ENCODE data around the gene HRH3. TPM values are rescaled to one million over a fixed set of nuclear protein-coding genes. Genes with fewer than 3 reads are reported as not detected.

Gene HRH3
- total RNA-seq, 4 donors from 2014 or later, result not detected

DNA sequence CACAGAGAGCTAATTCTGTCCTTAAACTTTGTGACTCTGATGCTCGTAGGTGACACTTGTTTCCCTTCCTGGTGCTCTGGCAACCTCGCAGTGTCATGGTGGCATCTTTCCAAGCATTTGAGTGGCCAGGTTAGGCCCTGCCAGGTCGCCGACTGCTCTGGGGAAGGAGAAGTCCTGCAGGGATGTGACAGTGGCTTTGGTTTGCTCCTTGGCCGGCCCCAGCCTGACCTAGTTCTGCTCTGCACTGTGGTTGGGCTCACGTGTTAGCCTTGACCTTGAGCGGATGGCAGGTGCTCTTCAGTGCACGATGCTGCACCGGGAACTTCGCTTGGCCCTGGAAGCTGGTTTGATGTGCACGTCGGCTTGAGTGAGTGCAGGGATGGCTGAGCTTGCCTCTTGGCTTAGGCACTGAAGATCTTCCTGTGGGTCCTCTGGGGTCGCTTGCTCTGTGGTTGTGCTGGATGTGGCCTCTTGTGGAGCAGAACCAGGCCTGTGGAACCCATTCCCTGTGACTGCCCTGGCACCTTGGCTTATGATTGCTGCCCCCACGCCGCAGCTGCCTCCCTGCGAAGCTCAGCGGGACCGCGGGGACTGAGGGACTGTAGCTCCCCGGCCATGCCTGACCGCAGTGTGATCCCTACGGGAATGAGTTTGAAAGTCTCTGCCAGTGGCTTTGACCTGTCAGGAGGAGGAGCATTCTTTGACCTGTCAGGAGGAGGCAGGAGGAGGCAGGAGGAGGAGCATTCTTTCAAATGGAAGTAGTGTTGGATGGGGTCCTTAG is 27.0 kb upstream of the HRH3 start:
- Histone ChIP-seq H3K27ac (replicated peaks in 1 of 4) (no peak overlapping the region), H3K27me3 (no peaks in the 10 kb centered on the region), H3K4me1 (peaks cover 35 to 61% (median 44%) of the 10 kb centered on the region in 4 donors), H3K36me3 (peaks cover 0 to 13% (median 2%) of the 10 kb centered on the region in 4 donors), H3K9me3 (no peaks in the 10 kb centered on the region), H3K4me3 (no peak overlapping the region)
- TF ChIP-seq POLR2AphosphoS5 (IDR thresholded peaks at IDR 0.05), result no peak
- no peak for TF ChIP-seq EP300 (IDR thresholded peaks at IDR 0.05)
- TF ChIP-seq CTCF (IDR thresholded peaks at IDR 0.05), result no peak
- TF ChIP-seq POLR2A (IDR thresholded peaks at IDR 0.05; ENCODE audit: low read depth), result no peak
- WGBS, result 65% methylated on average over 12 of the region's 22 CpGs
- no peak for DNase-seq (ENCODE audit: extremely low spot score)
- intact Hi-C loops (cut with DNase I), result no loop called here

DNA sequence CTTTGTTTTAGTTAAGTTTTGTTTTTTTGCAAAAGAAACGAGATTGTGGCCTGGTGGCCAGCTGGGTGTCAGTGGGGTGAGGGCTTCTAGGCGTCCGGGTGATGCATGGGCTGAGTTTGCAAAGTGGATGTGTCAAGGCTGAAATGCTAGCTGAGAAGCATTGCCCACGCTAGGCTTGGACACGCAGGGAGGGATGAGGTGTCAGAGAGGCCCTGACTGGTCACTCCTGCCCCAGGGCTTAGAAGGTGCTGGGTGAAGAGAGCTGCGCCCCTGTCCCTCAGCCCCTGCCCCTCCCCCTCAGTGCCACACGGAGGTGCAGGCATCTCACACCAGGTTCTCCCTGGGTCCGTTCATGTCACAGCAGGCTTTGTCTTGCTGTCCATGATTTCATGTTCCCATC is 26.4 kb upstream of the HRH3 start:
- Histone ChIP-seq H3K27me3 (no peaks in the 10 kb centered on the region), H3K36me3 (peaks cover 0 to 14% (median 3%) of the 10 kb centered on the region in 4 donors), H3K4me1 (peaks cover 37 to 65% (median 49%) of the 10 kb centered on the region in 4 donors), H3K4me3 (no peak overlapping the region), H3K27ac (replicated peaks in 1 of 4) (no peak overlapping the region), H3K9me3 (no peaks in the 10 kb centered on the region)
- intact Hi-C loops (cut with DNase I), result no loop called here
- TF ChIP-seq POLR2AphosphoS5 (IDR thresholded peaks at IDR 0.05) (no peak), EP300 (IDR thresholded peaks at IDR 0.05) (no peak), CTCF (IDR thresholded peaks at IDR 0.05) (no peak), POLR2A (IDR thresholded peaks at IDR 0.05; ENCODE audit: low read depth) (no peak)
- 85% methylated on average over 8 of the region's 8 CpGs for WGBS
- DNase-seq (ENCODE audit: extremely low spot score), result no peak

DNA sequence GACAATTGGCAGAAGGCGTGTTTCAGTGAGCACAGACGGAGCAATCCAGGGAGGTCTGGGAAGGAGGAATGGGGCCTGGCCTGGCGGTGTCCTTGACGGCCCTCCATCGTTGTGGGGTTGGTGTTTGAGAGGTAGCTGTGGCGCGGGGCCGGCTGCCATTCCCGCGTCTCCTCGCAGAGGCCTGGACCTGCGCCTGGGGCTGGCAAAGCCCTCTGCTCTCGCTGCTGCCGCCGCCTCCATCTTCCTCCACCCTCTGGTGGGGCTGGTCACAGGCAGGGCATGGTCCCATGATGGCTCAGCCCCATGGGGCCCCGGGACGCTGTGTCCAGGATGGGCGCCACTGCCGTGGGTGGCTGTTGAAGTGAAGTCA is 25.8 kb upstream of the HRH3 start:
- TF ChIP-seq POLR2AphosphoS5 (IDR thresholded peaks at IDR 0.05) (no peak), POLR2A (IDR thresholded peaks at IDR 0.05; ENCODE audit: low read depth) (no peak), EP300 (IDR thresholded peaks at IDR 0.05) (no peak), CTCF (IDR thresholded peaks at IDR 0.05) (no peak)
- Histone ChIP-seq H3K36me3 (peaks cover 0 to 19% (median 6%) of the 10 kb centered on the region in 4 donors), H3K9me3 (no peaks in the 10 kb centered on the region), H3K27me3 (no peaks in the 10 kb centered on the region), H3K27ac (replicated peaks in 1 of 4) (no peak overlapping the region), H3K4me1 (peaks cover 37 to 67% (median 50%) of the 10 kb centered on the region in 4 donors), H3K4me3 (no peak overlapping the region)
- no peak for DNase-seq (ENCODE audit: extremely low spot score)
- intact Hi-C loops (cut with DNase I), result no loop called here
- WGBS, result 88% methylated on average over 16 of the region's 19 CpGs

- 89% methylated on average over 17 of the region's 17 CpGs for WGBS
- no peak for TF ChIP-seq CTCF (IDR thresholded peaks at IDR 0.05)
- DNase-seq (ENCODE audit: extremely low spot score), result no peak
- Histone ChIP-seq H3K27me3 (no peaks in the 10 kb centered on the region), H3K4me1 (peaks cover 49 to 66% (median 55%) of the 10 kb centered on the region in 4 donors), H3K9me3 (no peaks in the 10 kb centered on the region), H3K36me3 (peaks cover 0 to 19% (median 6%) of the 10 kb centered on the region in 4 donors), H3K4me3 (no peak overlapping the region), H3K27ac (replicated peaks in 1 of 4) (no peak overlapping the region)
- intact Hi-C loops (cut with DNase I), result no loop called here
Measured at GRCh38 chr20:62244644-62245108, 24.6 kb upstream of the HRH3 start.
